ENCODE data around the gene UCHL5.

GRCh38 chr1:193104502-193104906, 45.3 kb upstream of the UCHL5 start:
- TF ChIP-seq CTCF (IDR thresholded peaks at IDR 0.05; ENCODE audit: insufficient read depth, low read length) (no peak), REST (IDR thresholded peaks at IDR 0.05; ENCODE audit: insufficient replicate concordance, low read depth) (no peak)
